NT2/D1 (cell line): ENCODE data around the gene TBC1D2B.

Experiments
- YY1 ChIP-seq: IDR thresholded peaks from 2 replicates; pipeline ENCODE4 v1.6.1; 2011; ENCODE audit not compliant: insufficient read length, insufficient read depth
- ZNF274 ChIP-seq: IDR thresholded peaks from 2 replicates; pipeline ENCODE4 v1.6.1; 2011; ENCODE audit warnings: mild to moderate bottlenecking, low read depth, low read length

GRCh38 chr15:78069462-78070029 lies 8.0 kb downstream of the TBC1D2B start:
- no peak for TF ChIP-seq YY1
- no peak for TF ChIP-seq ZNF274
